Uterus (tissue), 2 donors: Measurements from ENCODE around the gene ZNF280A.

Experiments
- POLR2A ChIP-seq, 2 donors: fragments of 450-650 bp; IDR thresholded peaks; one replicate each; pipeline ENCODE4 v1.6.1; 2016; ENCODE audit warnings: antibody characterized with exemption in 2 of 2, mild to moderate bottlenecking in 1 of 2, moderate library complexity in 1 of 2
- TF ChIP-seq, protein P1 (sequence below), 4 experiments: fragments of 200-600 bp in 2 of 4; fragments of 450-650 bp in 2 of 4; sonication (generic) in 2 of 4; IDR thresholded peaks; one replicate each; pipeline ENCODE4 v1.5.1; 2016 to 2019; ENCODE audit warnings: antibody characterized with exemption in 4 of 4, mild to moderate bottlenecking in 2 of 4, moderate library complexity in 1 of 4

GRCh38 chr22:22480940-22481339 lies 39.1 kb downstream of the ZNF280A start:
- TF ChIP-seq, protein P1, sequence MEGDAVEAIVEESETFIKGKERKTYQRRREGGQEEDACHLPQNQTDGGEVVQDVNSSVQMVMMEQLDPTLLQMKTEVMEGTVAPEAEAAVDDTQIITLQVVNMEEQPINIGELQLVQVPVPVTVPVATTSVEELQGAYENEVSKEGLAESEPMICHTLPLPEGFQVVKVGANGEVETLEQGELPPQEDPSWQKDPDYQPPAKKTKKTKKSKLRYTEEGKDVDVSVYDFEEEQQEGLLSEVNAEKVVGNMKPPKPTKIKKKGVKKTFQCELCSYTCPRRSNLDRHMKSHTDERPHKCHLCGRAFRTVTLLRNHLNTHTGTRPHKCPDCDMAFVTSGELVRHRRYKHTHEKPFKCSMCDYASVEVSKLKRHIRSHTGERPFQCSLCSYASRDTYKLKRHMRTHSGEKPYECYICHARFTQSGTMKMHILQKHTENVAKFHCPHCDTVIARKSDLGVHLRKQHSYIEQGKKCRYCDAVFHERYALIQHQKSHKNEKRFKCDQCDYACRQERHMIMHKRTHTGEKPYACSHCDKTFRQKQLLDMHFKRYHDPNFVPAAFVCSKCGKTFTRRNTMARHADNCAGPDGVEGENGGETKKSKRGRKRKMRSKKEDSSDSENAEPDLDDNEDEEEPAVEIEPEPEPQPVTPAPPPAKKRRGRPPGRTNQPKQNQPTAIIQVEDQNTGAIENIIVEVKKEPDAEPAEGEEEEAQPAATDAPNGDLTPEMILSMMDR (IDR thresholded peaks at IDR 0.05): no peak
- no peak for TF ChIP-seq POLR2A (IDR thresholded peaks at IDR 0.05)
